Measurements from ENCODE around the gene VMP1. TPM values are rescaled to one million over a fixed set of nuclear protein-coding genes. Genes with fewer than 3 reads are reported as not detected.

The VMP1 gene
- total and polyA plus RNA-seq, 2 donors from 2014 or later = 96.4 to 338 TPM

GRCh38 chr17:59711936-59712335 lies 4.5 kb downstream of the VMP1 start:
- DNase-seq = no peak
- FAIRE-seq = no peak
- Histone ChIP-seq H3K4me1 (ENCODE audit: control insufficient read depth in 2 of 3, insufficient read depth in 2 of 3, low read depth in 1 of 3, low read length in 3 of 3) (peaks cover 0 to 6% (median 5%) of the 10 kb centered on the region in 3 donors), H3K9me3 (ENCODE audit: control insufficient read depth in 2 of 3, insufficient read depth in 1 of 3, low read length in 3 of 3) (no peaks in the 10 kb centered on the region), H3K36me3 (ENCODE audit: control insufficient read depth in 2 of 3, insufficient read depth in 3 of 3, low read length in 3 of 3) (no peaks in the 10 kb centered on the region), H3K9ac (ENCODE audit: low read length in 3 of 3) (no peak overlapping the region), H3K27ac (ENCODE audit: low read depth in 2 of 2, low read length in 2 of 2) (no peak overlapping the region), H3K27me3 (ENCODE audit: control insufficient read depth, insufficient read depth, low read length) (no peaks in the 10 kb centered on the region), H3K4me3 (ENCODE audit: low read length in 3 of 3) (no peak overlapping the region)
- intact Hi-C loops (cut with DNase I) = no loop called here
- TF ChIP-seq, protein P1, sequence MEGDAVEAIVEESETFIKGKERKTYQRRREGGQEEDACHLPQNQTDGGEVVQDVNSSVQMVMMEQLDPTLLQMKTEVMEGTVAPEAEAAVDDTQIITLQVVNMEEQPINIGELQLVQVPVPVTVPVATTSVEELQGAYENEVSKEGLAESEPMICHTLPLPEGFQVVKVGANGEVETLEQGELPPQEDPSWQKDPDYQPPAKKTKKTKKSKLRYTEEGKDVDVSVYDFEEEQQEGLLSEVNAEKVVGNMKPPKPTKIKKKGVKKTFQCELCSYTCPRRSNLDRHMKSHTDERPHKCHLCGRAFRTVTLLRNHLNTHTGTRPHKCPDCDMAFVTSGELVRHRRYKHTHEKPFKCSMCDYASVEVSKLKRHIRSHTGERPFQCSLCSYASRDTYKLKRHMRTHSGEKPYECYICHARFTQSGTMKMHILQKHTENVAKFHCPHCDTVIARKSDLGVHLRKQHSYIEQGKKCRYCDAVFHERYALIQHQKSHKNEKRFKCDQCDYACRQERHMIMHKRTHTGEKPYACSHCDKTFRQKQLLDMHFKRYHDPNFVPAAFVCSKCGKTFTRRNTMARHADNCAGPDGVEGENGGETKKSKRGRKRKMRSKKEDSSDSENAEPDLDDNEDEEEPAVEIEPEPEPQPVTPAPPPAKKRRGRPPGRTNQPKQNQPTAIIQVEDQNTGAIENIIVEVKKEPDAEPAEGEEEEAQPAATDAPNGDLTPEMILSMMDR (IDR thresholded peaks at IDR 0.05; ENCODE audit: borderline replicate concordance, extremely low read depth, insufficient read depth) = no peak

GRCh38 chr17:59712862-59713261 lies 5.4 kb downstream of the VMP1 start:
- no peak for FAIRE-seq
- intact Hi-C loops (cut with DNase I) = no loop called here

GRCh38 chr17:59714255-59714654 lies 6.8 kb downstream of the VMP1 start:
- intact Hi-C loops (cut with DNase I) = no loop called here
- DNase-seq (no peak), FAIRE-seq (no peak)
- Histone ChIP-seq H3K4me3 (ENCODE audit: low read length in 3 of 3) (no peak overlapping the region), H3K4me1 (ENCODE audit: control insufficient read depth in 2 of 3, insufficient read depth in 2 of 3, low read depth in 1 of 3, low read length in 3 of 3) (no peaks in the 10 kb centered on the region), H3K9ac (ENCODE audit: low read length in 3 of 3) (no peak overlapping the region), H3K9me3 (ENCODE audit: control insufficient read depth in 2 of 3, insufficient read depth in 1 of 3, low read length in 3 of 3) (no peaks in the 10 kb centered on the region), H3K36me3 (ENCODE audit: control insufficient read depth in 2 of 3, insufficient read depth in 3 of 3, low read length in 3 of 3) (no peaks in the 10 kb centered on the region), H3K27ac (ENCODE audit: low read depth in 2 of 2, low read length in 2 of 2) (no peak overlapping the region), H3K27me3 (ENCODE audit: control insufficient read depth, insufficient read depth, low read length) (no peaks in the 10 kb centered on the region)
- TF ChIP-seq, protein P1 (IDR thresholded peaks at IDR 0.05; ENCODE audit: borderline replicate concordance, extremely low read depth, insufficient read depth) = no peak

More at GRCh38 chr17:59712862-59713261, 5.4 kb downstream of the VMP1 start:
- no peaks in the 10 kb centered on the region for H3K27me3 ChIP-seq (ENCODE audit: control insufficient read depth, insufficient read depth, low read length)
- H3K9ac ChIP-seq (ENCODE audit: low read length in 3 of 3) = no peak overlapping the region
- H3K27ac ChIP-seq (ENCODE audit: low read depth in 2 of 2, low read length in 2 of 2) = no peak overlapping the region
- H3K9me3 ChIP-seq (ENCODE audit: control insufficient read depth in 2 of 3, insufficient read depth in 1 of 3, low read length in 3 of 3) = no peaks in the 10 kb centered on the region
- H3K4me1 ChIP-seq (ENCODE audit: control insufficient read depth in 2 of 3, insufficient read depth in 2 of 3, low read depth in 1 of 3, low read length in 3 of 3) = peaks cover 0 to 6% (median 5%) of the 10 kb centered on the region in 3 donors
- no peaks in the 10 kb centered on the region for H3K36me3 ChIP-seq (ENCODE audit: control insufficient read depth in 2 of 3, insufficient read depth in 3 of 3, low read length in 3 of 3)
- no peak overlapping the region for H3K4me3 ChIP-seq (ENCODE audit: low read length in 3 of 3)
- no peak for DNase-seq
- TF ChIP-seq, protein P1 (IDR thresholded peaks at IDR 0.05; ENCODE audit: borderline replicate concordance, extremely low read depth, insufficient read depth) = no peak

- no peak overlapping the region for H3K27ac ChIP-seq (ENCODE audit: low read depth in 2 of 2, low read length in 2 of 2)
Observed at GRCh38 chr17:59716427-59716826, 9.0 kb downstream of the VMP1 start.

More at GRCh38 chr17:59716427-59716826, 9.0 kb downstream of the VMP1 start:
- Histone ChIP-seq H3K4me3 (ENCODE audit: low read length in 3 of 3) (no peak overlapping the region), H3K27me3 (ENCODE audit: control insufficient read depth, insufficient read depth, low read length) (no peaks in the 10 kb centered on the region), H3K9ac (ENCODE audit: low read length in 3 of 3) (no peak overlapping the region), H3K4me1 (ENCODE audit: control insufficient read depth in 2 of 3, insufficient read depth in 2 of 3, low read depth in 1 of 3, low read length in 3 of 3) (no peaks in the 10 kb centered on the region), H3K36me3 (ENCODE audit: control insufficient read depth in 2 of 3, insufficient read depth in 3 of 3, low read length in 3 of 3) (no peaks in the 10 kb centered on the region), H3K9me3 (ENCODE audit: control insufficient read depth in 2 of 3, insufficient read depth in 1 of 3, low read length in 3 of 3) (no peaks in the 10 kb centered on the region)
- DNase-seq (no peak), FAIRE-seq (no peak)
- TF ChIP-seq, protein P1 (IDR thresholded peaks at IDR 0.05; ENCODE audit: borderline replicate concordance, extremely low read depth, insufficient read depth) = no peak
- intact Hi-C loops (cut with DNase I) = no loop called here

Measured in kidney (tissue), 14 donors.